Occipital lobe (tissue), 2 donors: ENCODE results near the gene FAM117B. TPM values are rescaled to one million over a fixed set of nuclear protein-coding genes. Genes with fewer than 3 reads are reported as not detected.
A peak's percentile ranks its signal among the peaks of the same experiment; 100 is the strongest.

ENCODE experiments used
- DNase-seq: peaks from one replicate; lab custom pipeline; 2025; lab: John Stamatoyannopoulos, UW
- total RNA-seq: library from RNA; depleted of rRNA; stranded (reverse); fragments of >200 nt; gene quantifications from one replicate; pipeline ENCODE4 v1.2.3, GENCODE V29; 2014

The FAM117B gene
- total RNA-seq, 1 donor from 2014 or later: 44.6 TPM

DNA sequence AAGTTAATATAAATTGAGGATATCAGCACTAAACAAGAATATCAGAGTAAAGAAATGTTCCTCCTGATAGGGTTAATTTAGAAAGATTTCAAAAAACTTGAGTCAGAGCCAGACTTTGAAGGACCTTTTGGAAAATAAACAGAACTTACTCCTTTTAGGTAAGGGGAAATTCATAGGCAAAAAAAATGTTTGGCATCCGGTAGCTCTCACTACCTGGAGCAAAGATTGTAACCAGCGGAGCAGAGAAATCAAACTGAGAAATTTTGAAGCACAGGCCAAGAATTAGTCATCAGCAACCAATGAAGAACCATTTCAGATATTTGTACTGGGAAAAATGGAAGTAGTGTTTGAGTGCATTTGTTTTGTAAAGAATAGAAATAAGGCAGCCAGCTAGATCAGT is 123.8 kb downstream of the FAM117B start:
- no peak for DNase-seq

DNA sequence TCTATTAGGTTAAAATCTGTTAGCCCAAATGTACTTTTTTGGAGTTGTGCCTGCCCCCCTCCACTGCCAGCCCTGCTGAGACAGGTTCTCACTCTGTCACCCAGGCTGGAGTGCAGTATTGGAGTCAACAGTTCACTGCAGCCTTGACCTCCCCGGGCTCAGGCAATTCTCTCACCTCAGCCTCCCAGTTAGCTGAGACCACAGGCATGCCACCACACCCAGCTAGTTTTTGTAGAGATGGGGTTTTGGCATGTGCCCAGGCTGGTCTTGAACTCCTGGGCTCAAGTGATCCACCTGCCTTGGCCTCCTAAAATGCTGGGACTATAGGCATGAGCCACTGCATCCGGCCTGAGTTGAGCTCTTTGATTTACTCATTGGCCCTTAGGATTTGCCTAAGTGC is 126.1 kb downstream of the FAM117B start:
- no peak for DNase-seq

DNA sequence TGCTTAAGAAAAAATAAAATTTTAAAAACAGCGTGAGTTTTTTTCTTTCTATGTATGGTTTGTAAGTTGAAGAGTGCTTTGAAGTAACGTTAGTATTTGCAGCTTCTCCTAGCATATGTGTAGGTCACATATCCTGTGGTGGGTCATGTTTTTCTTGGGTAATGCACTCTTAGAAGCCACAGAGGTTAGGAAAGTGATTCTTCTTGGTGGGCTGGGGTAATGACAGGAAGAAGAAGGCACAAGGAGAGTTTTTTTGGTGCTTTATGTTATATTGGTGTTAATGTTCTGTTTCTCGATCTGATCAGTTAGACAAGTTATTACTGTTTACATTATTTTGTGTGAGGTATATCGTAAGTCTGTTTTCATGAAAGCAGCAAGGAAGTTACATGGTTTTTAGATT is 127.8 kb downstream of the FAM117B start:
- DNase-seq: no peak

GRCh38 chr2:202763916-202764315 is 129.1 kb downstream of the FAM117B start:
- DNase-seq: no peak

GRCh38 chr2:202764991-202765390 is 130.2 kb downstream of the FAM117B start:
- DNase-seq: no peak

GRCh38 chr2:202765436-202765835 is 130.7 kb downstream of the FAM117B start:
- no peak for DNase-seq

DNA sequence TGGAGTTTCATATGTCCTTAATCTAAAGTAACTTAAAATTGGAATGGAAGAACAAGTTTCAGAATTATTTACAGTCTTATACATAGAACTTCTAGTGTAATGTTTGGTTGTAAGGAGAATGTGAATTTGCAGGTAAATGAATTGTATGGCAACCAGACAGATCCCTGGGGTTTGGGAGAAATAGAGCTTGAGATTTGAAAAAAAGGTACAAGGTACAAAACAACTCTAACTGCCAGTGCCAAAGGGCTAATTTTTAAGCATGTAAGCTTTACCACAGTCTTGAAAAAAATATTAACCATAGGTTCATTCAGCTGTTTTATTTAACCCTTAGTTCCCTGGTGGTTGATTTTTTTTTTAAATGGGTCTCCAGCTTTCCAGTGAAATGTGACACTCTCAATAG is 133.5 kb downstream of the FAM117B start:
- DNase-seq: no peak

DNA sequence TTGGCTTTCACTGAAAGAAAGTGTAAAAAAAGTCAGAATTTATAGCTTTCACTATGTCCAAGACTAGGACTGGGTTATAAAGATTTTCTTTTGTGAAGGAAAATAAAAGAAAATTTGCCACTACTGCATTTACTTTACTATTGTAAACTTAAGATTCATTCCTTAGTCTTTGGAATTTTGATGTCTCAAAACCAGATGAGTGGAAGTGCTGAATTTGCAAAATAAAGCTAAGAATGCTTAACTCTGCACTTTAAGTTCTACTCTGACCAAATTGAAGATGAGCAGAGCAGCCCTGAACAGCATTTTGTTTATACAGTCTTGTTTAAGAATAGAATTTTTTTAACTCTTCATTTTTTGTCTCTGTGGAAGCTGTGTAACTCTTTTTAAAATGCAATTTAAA is 134.4 kb downstream of the FAM117B start:
- DNase-seq: no peak

DNA sequence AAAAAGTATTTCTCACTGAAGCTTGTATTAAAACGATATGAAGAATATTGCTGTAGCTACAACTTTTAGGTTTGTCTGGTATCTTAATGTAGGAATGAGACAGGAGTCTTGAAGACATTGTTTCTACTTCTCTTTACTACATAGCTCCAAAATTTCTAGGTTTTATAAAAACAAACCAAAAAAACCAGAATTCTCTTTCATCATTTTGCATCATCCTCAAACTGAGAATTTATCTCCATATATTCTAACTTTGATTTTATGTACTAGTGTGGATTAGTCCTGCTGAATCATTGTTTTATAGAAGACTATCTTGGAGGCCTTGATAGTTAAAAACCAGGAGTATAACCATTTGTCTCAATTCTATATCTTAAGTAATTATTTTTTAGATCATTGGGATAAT is 136.6 kb downstream of the FAM117B start:
- DNase-seq: no peak

DNA sequence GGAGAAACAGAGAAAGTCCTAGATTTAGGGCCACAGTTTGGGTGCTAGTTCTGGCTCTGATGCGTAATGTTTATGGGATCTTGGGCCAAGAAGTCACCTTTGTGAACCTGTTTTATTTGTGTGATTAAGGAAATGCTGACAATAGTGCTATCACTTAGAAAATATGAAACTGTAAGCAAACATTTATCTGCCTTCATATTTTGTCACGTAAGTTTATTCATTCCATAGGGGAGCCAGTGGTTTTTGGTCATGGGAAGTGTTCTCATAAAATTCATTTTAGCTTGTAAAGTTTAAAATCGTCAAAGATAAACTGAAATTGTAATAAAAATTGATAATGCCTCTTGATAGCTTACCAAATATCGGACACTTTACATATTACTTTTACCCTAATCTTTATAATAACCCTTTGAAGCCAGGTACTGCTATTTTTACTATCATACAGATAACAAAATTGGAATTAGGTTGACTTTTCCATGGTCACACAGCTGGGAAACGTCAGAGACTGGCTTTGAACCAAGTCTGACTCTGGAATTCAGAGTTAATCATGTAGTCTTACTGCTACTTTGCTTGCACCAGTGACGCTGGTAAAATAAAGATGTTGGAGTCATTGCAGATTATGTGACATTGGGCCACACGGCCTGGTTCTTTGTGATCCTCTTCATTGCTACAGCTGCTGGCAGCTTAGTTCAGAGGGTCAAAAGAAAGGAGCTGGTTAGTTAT is 137.1 kb downstream of the FAM117B start:
- no peak for DNase-seq

- no peak for DNase-seq
Observed at GRCh38 chr2:202773301-202773973, 138.7 kb downstream of the FAM117B start.

DNA sequence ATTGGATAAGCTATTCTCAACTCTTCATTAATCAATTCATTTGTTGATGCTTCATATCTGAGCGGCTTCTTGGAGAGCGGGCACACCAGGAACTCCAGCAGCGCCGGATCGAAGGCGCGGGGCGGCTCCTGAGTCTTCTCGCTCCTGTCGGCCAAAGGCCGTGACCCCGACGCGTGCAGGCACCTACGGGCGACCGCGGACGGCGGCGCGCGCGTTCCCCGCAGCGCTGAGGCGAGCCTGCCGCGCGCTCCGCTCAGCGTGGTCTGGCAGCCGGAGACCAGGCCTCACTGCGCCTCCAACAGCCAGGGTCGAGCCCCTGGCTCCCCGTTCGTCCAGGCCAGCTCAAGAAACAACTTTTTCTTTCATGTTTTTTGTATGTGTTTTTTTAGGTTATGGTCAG is 139.3 kb downstream of the FAM117B start:
- DNase-seq: no peak

DNA sequence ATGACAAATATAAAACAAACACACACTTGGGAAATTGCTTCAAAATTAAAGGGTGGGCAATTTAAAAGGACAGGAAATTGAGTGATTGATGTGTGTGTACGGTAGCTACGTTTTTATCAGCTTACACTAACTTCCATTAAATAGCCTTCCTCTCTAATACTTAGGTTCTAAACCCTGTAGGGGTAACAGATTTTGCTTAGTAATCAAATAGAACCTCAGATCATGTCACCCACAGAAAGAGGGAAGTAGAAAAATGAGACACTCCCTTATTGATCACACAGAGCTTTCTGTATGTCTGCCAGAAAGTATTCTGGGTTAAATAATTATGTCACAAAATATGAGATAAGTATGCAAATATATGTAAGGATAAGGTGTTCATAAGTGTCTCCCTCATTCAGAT is 143.4 kb downstream of the FAM117B start:
- no peak for DNase-seq

DNA sequence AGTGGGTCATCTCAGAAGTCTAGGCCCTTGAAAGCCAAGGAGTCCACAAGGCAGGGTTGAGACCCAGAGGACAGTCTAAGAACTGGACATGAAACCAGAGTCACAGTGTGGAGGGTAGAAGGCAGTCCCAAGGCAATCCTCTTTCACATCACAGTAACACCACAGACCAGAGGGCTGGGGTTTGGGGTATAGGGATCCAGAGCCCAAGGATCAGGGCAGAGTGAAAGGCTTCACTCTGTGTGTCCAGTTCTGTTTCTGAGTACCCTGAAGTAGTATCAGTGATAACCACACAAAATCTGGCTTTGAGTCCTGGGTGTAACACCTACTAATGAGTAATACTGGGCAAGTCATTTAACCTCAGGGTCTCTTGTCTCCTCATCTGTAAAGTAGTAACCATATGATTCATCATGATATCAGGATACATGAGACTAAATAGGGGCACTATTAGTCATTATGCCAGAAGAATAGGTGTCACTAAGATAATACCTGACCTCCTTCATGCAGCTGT is 145.8 kb downstream of the FAM117B start:
- DNase-seq: no peak

GRCh38 chr2:202782940-202783558 is 148.3 kb downstream of the FAM117B start:
- DNase-seq: no peak

- DNase-seq: no peak
Observed at GRCh38 chr2:202786842-202787241, 152.1 kb downstream of the FAM117B start.

DNA sequence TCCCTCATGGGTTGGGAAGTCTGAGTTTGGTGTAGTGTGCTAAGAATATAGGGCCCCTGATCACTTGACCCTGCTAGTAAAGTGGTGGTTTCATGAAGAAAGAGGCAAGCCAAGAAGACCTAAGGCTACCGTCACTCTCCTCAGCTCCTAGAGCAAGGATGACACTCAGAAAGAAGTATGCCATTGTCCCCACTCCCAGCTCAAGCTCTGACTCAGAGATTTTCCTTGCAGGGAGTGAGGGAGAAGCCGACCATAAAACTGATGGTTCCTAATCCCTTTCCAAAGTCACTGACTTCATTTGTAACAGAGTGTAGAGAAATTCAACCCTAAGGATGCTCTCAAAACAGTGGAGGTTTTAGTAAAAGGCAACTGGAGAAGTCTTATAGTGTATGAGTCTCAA is 155.9 kb downstream of the FAM117B start:
- no peak for DNase-seq

DNA sequence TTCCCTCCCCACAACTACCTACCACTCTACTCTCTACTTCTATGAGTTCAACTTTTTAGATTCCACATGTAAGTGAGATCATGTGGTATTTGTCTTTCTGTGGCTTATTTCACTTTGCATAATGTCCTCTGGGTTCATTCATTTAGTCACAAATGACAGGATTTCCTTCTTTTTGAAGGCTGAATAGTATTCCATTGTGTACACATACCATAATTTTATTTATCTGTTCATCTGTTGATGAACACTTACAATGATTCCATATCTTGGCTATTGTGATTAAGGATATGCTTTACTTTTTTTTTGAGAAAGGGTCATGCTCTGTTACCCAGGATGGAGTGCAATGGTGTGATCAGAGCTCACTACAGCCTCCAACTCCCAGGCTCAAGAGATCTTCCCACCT is 163.2 kb downstream of the FAM117B start:
- no peak for DNase-seq

- DNase-seq: peak; percentile 1
Observed at GRCh38 chr2:202805911-202806310, 171.1 kb downstream of the FAM117B start.

- peak; percentile 13 for DNase-seq
Observed at GRCh38 chr2:202807431-202808138, 172.8 kb downstream of the FAM117B start.

DNA sequence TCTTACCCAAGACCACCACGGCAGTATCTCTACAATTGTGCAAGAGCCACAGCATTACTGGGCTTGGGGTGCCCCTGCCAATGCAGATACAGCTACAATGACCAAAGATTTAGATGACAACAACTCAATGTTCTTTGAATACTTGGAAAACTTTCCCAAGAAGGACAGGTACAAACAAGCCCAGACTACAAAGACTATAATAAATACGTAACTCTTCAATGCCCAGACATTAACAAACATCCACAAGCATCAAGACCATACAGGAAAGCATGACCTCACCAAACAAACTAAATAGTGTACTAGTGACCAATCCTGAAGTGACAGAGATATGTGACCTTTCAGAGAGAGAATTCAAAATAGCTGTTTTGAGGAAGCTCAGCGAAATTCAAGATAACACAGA is 174.0 kb downstream of the FAM117B start:
- no peak for DNase-seq

GRCh38 chr2:202813387-202813786 is 178.6 kb downstream of the FAM117B start:
- DNase-seq: no peak
